Measurements from ENCODE around the gene TTC8.
A peak's percentile ranks its signal among the peaks of the same experiment; 100 is the strongest.
"Not testable (repeated sequence)": the region's sequence is repeated elsewhere in the genome, so short reads cannot be mapped to it uniquely, and the experiment has no call there.

TTC8 gene

DNA sequence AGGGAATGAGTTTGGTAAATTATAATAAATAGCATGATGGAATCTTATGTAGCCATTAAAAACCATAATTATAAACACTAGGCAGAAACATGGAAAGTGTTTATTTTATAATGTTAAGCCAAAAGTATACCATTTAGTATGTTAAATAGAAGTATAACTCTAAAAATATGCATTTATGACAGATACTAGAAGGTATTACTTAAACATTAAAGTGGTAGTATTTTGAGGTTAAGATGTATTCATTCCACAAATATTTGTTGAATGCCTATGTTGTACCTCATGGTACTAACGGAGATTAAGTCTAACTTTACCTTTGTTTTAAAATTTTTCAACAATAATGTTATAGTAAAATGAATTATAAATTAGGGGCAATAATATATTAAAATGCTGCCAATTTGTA lies 24.1 kb downstream of the TTC8 start:
- TF ChIP-seq TAF1 (IDR thresholded peaks at IDR 0.05; ENCODE audit: borderline replicate concordance, low read depth, low read length), result no peak
- no peak for TF ChIP-seq POLR2A (IDR thresholded peaks at IDR 0.05; ENCODE audit: low read depth, low read length)
- TF ChIP-seq POLR2AphosphoS5 (IDR thresholded peaks at IDR 0.05; ENCODE audit: low read depth, low read length), result no peak
- DNase-seq (ENCODE audit: insufficient read length), result no peak
- no peak for FAIRE-seq

DNA sequence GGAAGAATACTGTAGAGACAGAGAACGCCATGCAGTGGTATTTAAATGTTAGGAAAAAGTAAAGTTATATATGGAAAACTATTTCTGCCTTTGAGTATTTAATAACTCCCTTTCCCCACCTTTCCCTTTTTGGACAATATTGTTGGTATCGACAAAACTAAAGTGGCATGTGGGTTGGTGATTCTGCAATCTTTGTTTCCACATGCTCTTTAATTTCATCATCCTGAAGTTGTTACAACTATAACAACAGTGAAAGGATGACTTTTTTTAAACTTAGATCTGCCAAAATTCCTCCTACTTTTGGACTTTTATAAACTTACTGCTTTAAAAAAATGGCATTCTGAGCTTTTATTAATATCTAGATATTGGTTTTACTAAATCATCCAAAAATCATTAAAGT lies 25.3 kb downstream of the TTC8 start:
- FAIRE-seq, result no peak
- TF ChIP-seq TAF1 (IDR thresholded peaks at IDR 0.05; ENCODE audit: borderline replicate concordance, low read depth, low read length), result no peak
- no peak for TF ChIP-seq POLR2AphosphoS5 (IDR thresholded peaks at IDR 0.05; ENCODE audit: low read depth, low read length)
- TF ChIP-seq POLR2A (IDR thresholded peaks at IDR 0.05; ENCODE audit: low read depth, low read length), result no peak
- DNase-seq (ENCODE audit: insufficient read length), result no peak

DNA sequence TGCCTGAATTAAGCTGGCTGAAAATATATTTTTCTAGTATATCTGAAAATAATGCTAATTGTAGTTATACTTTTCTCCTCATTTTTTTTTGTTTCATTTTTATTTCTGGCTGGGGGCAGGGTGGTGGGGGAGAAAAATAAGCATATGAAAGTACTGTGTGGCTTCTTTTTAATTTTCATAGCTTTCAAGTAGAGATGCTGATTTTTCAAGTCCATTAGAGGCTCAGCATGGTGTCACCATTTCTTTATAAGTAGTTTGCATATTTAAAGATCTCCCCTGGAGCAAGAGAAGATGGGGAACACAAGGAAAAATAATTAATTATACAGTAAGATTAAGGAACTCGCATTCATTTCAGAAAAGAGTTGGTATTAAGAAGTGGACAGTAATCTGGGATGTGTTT lies 27.1 kb downstream of the TTC8 start:
- no peak for FAIRE-seq

DNA sequence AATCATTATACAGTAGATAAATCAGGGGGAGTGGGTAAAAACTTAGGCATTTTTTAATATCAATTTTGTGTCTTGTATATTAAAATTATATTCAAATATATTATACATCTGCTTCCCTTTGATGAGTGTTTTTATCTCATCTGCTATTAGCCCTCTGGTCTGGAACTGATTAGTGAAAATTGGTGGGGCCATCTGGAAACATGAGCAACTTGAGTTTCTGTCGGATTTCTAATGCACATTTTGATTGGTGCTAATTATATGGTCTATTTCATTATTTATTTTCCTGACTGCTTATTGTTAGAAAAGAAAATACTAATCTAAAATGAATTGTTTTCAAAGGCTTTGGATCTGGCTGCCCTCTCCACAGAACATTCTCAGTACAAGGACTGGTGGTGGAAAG lies 28.2 kb downstream of the TTC8 start:
- TF ChIP-seq POLR2A (IDR thresholded peaks at IDR 0.05; ENCODE audit: low read depth, low read length), result no peak
- FAIRE-seq, result no peak
- no peak for DNase-seq (ENCODE audit: insufficient read length)

More for the DNA sequence above, 27.1 kb downstream of the TTC8 start:
- TF ChIP-seq TAF1 (IDR thresholded peaks at IDR 0.05; ENCODE audit: borderline replicate concordance, low read depth, low read length) (no peak), POLR2A (IDR thresholded peaks at IDR 0.05; ENCODE audit: low read depth, low read length) (no peak), POLR2AphosphoS5 (IDR thresholded peaks at IDR 0.05; ENCODE audit: low read depth, low read length) (no peak)
- no peak for DNase-seq (ENCODE audit: insufficient read length)

DNA sequence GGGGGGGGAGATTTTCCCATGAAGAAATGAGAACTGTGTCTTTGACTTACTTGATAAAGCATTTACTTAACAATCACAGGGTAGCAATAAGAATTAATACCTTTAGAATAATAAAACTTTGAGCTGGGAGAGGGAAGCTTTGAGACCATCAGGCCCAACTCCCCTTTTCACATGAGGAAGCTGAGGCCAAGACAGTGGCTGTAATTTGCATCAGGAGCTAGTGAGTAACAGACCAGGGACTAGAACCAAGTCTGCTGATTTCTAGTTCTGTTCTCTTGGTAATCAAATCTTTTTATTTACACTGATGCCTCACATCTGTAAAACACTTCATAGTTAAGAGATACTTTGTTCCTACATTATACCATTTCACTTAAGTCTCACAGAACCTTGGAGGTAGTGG lies 28.7 kb downstream of the TTC8 start:
- no peak for FAIRE-seq
- TF ChIP-seq TAF1 (IDR thresholded peaks at IDR 0.05; ENCODE audit: borderline replicate concordance, low read depth, low read length) (no peak), POLR2A (IDR thresholded peaks at IDR 0.05; ENCODE audit: low read depth, low read length) (no peak), POLR2AphosphoS5 (IDR thresholded peaks at IDR 0.05; ENCODE audit: low read depth, low read length) (no peak)
- no peak for DNase-seq (ENCODE audit: insufficient read length)

DNA sequence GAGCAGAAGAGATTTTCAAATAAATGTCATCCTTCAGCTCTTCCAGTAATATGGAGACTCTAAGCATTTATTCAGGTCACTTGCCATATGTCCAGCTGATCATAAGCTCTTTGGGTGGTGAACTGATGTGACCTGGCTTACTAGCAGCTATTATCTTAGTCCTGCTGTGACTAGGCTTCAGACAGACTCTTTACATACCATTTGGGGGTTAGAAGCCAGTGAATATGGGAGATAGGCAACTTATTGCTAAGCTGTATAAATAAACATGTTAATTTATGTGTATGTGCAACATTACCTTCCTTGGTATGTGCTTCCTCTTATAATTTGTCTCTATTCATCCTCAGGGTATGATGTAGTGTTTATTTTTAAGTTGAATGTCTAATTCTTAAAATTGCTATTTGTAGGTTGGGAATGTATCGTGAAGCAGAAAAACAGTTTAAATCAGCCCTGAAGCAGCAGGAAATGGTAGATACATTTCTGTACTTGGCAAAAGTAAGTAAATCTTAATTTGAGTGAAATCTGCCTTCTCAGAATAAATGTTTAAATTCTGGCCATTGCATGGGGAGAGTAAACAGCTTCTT lies 32.4 kb downstream of the TTC8 start:
- TF ChIP-seq POLR2AphosphoS5 (IDR thresholded peaks at IDR 0.05; ENCODE audit: low read depth, low read length), result no peak
- TF ChIP-seq TAF1 (IDR thresholded peaks at IDR 0.05; ENCODE audit: borderline replicate concordance, low read depth, low read length), result no peak
- TF ChIP-seq POLR2A (IDR thresholded peaks at IDR 0.05; ENCODE audit: low read depth, low read length), result no peak
- DNase-seq (ENCODE audit: insufficient read length) (no peak), FAIRE-seq (no peak)

DNA sequence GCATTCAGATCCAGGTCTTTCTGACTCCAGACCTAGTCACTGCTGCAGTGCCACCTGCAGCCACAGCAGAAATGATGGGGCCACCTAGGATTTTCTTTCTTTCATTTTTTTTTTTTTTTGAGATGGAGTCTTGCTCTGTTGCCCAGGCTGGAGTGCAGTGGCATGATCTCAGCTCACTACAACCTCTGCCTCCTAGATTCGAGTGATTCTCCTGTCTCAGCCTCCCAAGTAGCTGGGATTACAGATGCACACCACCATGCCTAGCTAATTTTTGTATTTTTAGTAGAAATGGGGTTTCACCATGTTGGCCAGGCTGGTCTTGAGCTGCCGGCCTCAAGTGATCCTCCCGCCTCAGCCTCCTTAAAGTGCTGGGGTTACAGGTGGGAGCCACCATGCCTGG lies 33.4 kb downstream of the TTC8 start:
- not testable (repeated sequence) for DNase-seq (ENCODE audit: insufficient read length); FAIRE-seq

DNA sequence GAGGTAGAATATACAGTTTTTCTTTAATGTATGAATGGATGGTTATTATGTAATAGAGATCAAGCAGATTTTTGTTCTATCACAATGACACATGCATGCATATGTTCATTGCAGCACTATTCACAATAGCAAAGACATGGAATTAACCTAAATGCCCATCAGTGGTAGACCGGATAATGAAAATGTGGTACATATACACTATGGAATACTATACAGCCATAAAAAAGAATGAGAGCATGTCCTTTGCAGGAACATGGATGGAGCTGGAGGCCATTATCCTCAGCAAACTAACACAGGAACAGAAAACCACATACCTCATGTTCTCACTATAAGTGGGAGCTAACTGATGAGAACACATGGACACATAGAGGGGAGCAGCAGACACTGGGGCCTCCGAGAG lies 34.7 kb downstream of the TTC8 start:
- not testable (repeated sequence) for DNase-seq (ENCODE audit: insufficient read length); FAIRE-seq

DNA sequence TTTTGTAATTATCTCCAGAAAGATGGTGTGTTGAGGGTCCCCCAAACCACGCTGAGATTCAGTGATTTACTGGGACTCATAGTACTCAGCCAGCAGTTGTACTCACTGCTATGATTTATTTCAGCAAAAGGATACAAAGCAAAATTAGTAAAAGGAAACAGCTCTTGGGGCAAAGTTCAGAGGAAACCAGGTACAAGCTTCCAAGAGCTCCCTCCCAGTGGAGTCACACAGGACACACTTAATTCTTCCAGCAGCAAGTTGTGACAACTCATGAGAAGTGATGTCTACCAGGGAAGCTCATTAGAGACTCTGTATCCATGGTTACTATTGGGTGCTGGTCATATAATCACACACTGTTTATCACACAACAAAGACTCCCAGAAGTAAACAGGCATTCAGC lies 38.7 kb downstream of the TTC8 start:
- DNase-seq (ENCODE audit: insufficient read length), result no peak
- FAIRE-seq, result no peak
- TF ChIP-seq POLR2A (IDR thresholded peaks at IDR 0.05; ENCODE audit: low read depth, low read length) (no peak), TAF1 (IDR thresholded peaks at IDR 0.05; ENCODE audit: borderline replicate concordance, low read depth, low read length) (no peak), POLR2AphosphoS5 (IDR thresholded peaks at IDR 0.05; ENCODE audit: low read depth, low read length) (no peak)

DNA sequence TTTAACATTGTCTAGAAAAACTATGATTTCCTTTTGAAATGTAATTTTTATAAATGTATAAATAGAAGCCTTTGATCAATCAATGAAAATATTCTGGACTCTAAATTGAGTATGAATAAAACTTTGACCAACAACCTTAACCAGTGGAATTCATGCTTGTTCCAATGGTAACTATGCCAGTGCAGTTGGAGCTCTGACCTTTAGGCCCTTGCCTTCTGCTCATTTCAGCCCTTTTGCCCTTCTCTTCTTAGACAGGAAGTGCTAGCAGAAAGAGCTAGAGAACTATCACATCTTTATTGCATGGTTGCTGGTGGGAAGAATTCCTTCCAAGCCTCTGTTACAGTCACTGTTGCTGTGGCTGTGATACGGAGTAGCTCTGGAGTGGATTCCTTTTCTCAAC lies 39.7 kb downstream of the TTC8 start:
- TF ChIP-seq POLR2AphosphoS5 (IDR thresholded peaks at IDR 0.05; ENCODE audit: low read depth, low read length) (no peak), POLR2A (IDR thresholded peaks at IDR 0.05; ENCODE audit: low read depth, low read length) (no peak), TAF1 (IDR thresholded peaks at IDR 0.05; ENCODE audit: borderline replicate concordance, low read depth, low read length) (no peak)
- no peak for FAIRE-seq
- DNase-seq (ENCODE audit: insufficient read length), result no peak

DNA sequence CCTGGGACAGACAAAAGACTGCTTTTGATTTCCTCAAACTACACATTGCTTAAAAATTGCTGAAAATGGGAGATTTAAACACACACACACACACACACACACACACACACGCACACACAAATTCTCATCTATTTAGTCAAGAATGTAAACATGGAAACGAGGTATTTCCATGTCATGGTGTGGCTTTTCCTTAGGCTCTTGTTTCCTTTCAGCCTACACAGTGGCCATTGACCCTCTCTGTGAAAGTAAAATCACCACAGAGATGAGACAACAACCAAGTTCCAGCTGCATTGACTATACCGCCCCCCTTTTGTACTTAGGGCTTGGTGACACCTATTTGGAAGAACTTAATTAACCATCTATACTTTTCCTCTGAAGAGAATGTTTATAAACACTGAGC lies 41.9 kb downstream of the TTC8 start:
- no peak for FAIRE-seq
- TF ChIP-seq POLR2AphosphoS5 (IDR thresholded peaks at IDR 0.05; ENCODE audit: low read depth, low read length), result no peak
- TF ChIP-seq POLR2A (IDR thresholded peaks at IDR 0.05; ENCODE audit: low read depth, low read length), result no peak
- TF ChIP-seq TAF1 (IDR thresholded peaks at IDR 0.05; ENCODE audit: borderline replicate concordance, low read depth, low read length), result no peak
- DNase-seq (ENCODE audit: insufficient read length), result no peak

DNA sequence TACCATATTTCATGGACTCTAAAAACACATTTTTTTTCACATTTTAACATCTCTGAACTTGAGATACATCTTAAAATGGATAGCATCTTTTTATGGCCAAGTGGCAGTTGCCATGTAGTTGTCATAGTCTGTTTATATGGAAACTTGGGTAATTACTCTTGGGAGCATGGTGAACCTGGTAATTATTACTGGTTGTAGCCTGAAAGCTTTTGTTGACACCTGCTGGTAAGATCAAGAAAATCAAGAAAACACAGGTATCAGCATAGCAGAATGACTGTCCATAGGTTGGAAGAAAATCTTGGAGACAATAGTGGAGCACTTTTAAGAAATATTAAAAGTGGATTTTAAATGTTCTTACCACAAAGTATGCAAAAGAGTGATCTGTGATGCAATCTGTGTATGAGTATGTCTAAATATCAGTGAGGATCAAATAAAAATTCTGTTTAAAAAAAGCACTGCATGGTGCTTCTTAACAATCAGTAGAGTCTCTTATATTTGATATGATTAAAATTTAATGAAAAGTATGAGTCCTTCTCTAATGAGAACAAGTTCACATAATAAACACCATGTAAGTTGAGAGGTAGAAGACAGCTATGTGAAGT lies 44.2 kb downstream of the TTC8 start:
- TF ChIP-seq TAF1 (IDR thresholded peaks at IDR 0.05; ENCODE audit: borderline replicate concordance, low read depth, low read length) (no peak), POLR2AphosphoS5 (IDR thresholded peaks at IDR 0.05; ENCODE audit: low read depth, low read length) (no peak), POLR2A (IDR thresholded peaks at IDR 0.05; ENCODE audit: low read depth, low read length) (no peak)
- FAIRE-seq, result peak; percentile 53
- no peak for DNase-seq (ENCODE audit: insufficient read length)

DNA sequence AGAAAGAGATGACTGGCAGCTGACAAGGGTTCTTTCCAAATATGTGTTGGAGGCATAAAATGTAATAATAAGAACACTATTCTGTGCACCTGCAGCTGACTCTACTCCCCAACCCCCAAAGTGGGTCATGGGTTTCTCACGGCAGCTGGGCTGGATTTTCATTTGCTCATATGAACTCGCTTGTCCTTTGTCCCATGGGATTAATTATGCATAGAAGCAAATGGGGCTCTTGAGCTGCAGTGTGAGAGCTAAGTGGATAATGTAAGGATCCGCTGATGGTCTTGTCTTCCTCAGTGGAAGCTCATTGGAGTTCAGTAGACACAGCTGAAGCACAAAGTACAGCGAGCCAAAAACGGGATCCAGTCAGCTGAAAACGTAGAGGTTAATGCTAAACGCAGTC lies 46.3 kb downstream of the TTC8 start:
- FAIRE-seq (no peak), DNase-seq (ENCODE audit: insufficient read length) (no peak)
- TF ChIP-seq POLR2AphosphoS5 (IDR thresholded peaks at IDR 0.05; ENCODE audit: low read depth, low read length) (no peak), TAF1 (IDR thresholded peaks at IDR 0.05; ENCODE audit: borderline replicate concordance, low read depth, low read length) (no peak), POLR2A (IDR thresholded peaks at IDR 0.05; ENCODE audit: low read depth, low read length) (no peak)

Measured in GM12892 (cell line).